HG03565 (cell line): ENCODE measurements around the gene MTCL1.

ENCODE experiments used
- ATAC-seq: cut with Tn5 transposase; IDR thresholded peaks from one replicate; pipeline ENCODE4 v1.9.1; 2021; ENCODE audit warnings: mild to moderate bottlenecking, moderate library complexity; ENCODE audit not compliant: unreplicated experiment

Gene MTCL1

DNA sequence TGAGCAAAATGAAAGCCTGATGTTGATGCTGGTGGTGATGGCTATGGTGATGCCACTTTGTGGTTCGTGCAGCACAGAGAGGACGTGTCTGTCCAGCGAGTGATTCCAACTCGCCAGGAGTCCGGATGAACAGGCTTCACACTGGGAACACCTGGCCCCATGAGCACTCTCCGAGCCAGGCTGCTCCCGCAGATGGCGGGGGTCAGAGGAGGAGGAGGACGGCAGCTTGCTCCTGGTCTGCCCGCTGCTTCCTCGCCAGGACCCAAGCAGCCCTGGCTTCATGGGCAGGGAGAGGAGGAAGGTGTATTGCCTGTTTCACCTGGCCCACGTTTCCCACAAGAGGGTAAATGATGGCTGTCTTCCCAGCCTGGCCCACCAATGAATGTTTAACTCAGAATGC is 121.6 kb downstream of the MTCL1 start:
- no peak for ATAC-seq

DNA sequence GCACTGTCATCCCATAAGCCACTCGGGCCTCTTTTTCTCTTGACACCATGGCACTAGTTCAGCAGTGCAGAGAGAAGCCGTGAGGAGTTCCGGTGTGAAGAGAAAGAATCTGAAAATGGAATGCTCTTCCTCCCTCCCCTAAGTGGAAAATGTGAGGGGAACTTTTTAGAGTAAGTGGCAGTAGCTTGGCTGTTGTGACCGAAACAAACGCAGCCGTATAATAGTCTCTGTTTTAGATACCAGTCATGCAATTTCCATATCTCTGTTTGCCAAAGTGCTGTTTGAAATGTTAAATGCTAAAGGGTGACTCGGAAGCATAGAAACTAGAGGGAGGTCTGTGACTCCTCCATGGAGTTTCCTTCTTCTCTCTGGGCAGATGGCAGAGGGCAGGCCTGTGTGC is 122.9 kb downstream of the MTCL1 start:
- ATAC-seq, result no peak

DNA sequence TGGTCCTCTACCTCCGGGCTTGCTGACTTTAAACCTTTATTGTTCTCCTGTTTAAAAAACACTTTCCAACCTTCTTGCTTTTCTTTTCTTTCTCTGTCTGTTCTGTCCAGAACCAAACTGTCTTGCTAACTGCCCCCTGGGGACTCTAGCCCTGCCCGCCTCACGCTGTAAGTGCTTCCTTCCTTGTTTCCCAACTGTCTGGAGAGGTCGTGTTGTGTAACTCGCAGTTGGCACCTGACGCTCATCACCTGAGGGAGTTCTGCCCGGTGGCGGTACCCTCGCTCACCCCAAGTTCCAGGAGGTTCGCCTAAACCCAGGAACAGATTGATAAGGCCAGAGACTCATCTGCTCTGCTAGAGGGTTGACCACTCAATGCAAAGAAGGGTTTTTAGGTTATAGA is 123.4 kb downstream of the MTCL1 start:
- ATAC-seq, result no peak

DNA sequence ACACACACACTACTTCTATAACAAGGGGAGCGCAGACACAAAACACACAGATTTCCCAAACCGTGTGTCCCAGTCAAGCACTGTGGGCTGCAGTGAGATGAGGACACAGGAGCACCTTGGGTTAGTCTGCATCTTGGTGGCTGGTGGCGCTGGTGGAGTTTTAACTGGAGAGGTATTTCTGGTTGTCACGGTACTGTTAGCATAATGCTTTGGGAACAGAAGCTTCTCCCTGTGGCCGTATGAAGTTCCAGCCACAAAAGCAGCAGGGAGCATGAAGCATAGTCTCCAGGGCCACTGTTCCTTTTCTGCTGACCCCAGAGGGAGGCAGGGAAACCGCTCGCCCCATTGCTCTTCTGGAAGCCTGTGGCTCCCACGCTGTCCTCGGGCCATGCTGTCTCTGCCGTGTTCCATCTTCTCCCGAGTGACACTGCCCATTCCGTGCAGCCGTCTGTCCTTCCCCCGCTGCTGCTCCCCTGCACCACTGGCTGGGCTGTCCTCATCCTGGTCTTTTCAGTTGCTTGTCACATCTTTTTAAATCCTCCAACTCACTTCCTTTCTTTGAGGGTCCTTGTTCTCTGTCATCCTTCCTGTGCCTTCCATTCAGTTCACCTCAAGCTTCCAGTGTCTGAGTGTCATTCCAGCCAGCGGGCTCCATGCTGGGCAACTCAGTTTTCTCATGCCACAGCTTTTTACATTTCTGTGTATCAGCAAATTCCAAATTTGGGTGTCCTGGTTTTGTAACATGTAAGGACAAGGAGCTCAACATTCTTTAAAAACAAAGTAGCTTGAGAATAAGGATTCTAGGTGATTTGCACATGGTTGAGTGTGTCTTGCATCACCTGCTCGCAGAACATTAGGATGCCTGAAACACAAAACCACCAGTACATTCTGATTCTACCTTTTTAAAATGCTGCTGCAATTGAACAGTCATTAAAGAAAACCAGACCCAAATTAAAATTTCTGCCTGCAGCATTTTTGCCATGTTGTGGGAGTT is 125.0 kb downstream of the MTCL1 start:
- no peak for ATAC-seq

GRCh38 chr18:8831112-8831511 is 125.8 kb downstream of the MTCL1 start:
- ATAC-seq, result no peak

DNA sequence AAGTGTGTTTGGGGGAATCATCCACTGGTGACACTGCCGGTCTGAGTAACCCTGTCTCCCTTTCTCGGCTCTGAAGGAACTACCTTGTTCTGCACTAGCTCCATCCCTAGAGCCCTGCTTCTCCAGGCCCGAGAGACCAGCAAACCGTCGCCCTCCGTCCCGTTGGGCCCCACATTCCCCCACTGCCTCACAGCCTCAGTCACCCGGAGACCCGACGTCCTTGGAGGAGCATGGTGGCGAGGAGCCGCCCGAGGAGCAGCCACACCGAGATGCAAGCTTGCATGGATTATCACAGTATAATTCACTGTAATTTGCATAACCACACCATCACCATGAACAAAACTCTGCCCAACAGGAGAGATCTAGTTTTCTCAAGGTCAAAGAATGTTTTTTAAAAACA is 126.2 kb downstream of the MTCL1 start:
- no peak for ATAC-seq

DNA sequence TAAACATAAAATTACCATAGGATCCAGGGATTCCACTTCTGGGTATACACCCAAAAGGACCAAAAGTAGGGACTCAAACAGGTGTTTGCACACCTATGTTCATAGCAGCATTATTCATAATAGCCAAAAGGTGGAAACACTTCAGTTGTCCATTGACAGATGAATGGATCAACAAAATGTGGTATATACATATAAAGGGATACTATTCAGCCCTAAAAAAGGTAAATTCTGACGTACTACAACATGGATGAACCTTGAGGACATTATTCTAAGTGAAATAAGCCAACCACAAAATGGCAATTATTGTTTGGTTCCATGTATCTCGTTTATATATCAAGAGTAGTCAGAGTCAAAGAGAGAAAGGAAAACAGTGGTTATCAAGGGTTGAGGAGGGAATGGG is 128.1 kb downstream of the MTCL1 start:
- ATAC-seq, result no peak

DNA sequence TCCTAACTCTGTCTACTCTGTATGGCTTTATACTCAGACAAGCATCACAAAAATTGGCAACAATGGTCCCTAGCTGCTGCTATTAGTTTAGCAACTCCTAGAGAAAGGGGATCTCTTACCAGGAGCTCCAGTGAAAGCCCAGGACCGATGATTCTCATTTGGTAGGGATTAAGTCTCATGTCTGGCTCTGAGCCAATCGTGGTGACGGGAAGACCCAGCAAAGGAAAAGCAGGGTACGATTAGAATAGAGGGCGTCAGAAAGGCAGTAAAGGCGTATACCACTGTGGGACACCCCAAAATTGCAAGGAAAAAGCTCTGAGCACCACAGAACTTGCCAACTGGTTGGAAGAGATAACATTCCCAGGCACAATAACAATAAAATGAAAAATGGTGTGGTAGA is 129.5 kb downstream of the MTCL1 start:
- no peak for ATAC-seq

DNA sequence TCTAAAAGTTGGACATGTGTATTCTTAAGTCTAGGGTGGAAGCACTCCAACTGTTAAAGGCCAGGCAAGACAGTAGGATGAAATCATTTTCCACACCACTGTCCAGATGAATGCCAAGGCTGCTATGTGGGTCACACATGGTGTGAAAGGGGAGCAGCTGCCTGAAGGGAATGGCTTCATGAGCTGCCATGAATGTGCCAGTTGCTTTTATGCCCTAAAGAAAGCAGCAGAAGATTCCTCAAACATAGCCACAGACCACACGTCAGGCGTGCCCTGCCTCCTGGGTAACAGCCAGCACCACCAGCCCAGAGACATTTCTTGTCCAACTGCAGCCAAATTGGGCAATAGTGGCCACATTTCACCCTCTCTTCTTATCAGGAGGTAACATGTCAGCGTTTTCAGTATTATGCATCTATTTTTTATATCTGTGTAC is 130.2 kb downstream of the MTCL1 start:
- ATAC-seq, result no peak

DNA sequence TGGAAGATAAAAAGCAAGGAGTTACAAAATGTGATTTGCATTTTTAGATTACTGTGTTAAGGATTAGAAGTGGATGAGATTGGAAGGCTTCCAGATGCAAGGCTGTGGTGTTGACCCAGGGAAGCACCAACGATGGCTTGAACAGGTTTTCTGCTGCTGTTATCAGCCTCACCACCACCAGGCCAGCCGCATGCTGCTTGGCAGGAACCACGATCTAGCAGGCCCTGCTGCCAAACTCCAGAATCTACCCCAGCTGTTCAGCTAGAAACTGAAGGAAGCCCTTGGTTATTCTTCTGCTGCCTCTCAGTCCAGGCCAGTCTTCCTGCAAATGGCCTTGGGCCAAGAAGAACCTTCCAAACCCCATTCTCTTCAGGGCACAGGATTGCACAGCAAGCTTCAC is 133.9 kb downstream of the MTCL1 start:
- no peak for ATAC-seq

DNA sequence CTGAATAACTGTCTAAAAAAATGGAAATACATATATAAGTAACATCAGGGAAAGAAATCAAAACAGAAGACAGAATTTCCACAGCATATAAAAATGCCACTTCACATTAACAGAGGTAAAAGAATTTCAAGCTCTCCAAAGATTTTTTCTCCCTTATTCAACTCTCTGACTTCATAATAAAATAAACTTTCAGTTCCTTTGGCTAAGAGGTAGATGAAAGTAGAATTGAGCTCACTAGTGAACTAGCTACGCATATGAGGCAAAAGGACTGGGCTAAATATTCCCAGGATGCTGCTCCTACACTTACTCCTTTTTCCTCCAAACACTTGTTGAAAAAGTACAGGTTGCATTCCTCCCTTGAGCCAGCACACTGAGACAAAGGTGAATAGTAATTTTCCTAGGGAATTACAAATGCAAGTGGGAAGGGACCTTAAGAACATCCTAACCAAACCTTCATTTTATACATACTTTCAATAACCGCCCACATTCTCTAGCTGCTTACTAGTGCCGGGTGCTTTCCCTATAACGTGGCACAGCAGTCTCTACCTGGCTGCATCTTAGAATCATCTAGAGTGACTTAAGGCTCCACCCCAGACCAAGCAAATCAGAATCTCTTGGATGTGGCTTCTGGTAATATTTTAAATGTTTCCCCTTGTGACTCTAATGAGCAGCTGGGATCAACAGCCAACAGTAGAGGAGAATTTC is 136.6 kb downstream of the MTCL1 start:
- ATAC-seq, result no peak

GRCh38 chr18:8842506-8842905 is 137.2 kb downstream of the MTCL1 start:
- ATAC-seq, result no peak

GRCh38 chr18:8843005-8843404 is 137.6 kb downstream of the MTCL1 start:
- no peak for ATAC-seq

GRCh38 chr18:8844721-8845148 is 139.4 kb downstream of the MTCL1 start:
- no peak for ATAC-seq

DNA sequence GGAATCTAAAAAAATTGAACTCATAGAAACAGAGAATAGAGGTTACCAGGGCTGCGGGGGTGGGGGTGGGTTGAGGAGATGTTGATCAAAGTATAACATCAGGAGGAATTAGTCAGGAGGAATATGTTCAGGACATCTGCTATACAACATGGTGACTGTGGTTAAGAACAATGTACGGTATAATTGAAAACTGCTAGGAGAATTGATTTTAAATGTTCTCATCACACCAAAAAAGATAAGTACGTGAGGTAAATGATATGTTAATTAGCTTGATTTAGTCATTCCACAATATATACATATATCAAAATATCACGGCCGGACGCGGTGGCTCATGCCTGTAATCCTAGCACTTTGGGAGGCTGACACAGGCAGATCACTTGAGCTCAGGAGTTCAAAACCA is 140.2 kb downstream of the MTCL1 start:
- no peak for ATAC-seq

GRCh38 chr18:8847066-8847755 is 141.9 kb downstream of the MTCL1 start:
- no peak for ATAC-seq

DNA sequence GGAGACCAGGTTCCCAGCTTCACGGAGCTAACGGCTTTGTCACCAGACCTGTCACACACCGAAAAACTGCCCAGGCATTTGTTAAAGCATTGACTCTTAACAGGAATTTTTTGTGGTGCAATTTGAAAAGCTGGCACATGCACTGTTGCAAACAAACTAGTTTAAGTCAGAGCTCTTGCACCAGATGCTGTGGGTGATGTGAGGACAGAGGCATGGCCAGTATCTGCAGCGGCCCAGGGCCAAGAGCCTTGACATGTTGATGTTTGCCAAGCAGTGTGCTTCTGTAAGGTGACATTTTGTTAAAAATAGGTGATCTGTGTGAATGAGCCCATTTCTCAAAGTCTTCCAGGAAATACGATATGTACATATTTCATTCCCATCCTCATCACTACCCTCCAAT is 142.5 kb downstream of the MTCL1 start:
- ATAC-seq, result no peak

DNA sequence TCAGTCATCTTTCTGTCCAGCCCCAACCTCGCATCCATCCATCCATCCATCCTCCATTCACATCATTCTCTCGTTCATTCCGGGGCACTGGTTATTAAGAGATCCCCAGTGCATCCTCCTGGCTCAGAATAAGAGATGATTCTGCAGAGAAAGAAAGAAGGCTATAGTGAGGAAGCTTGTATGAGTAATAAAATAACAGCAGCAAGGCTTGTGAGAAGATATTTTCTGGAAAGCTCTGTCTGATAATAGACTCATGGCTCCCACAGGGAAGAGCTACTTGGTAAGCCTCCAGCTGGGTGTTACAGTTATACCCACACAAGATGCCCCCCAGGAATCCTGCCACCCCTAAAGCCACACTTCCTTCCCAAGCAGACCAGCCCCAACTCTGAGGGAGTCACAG is 143.2 kb downstream of the MTCL1 start:
- no peak for ATAC-seq

GRCh38 chr18:8849696-8850095 is 144.3 kb downstream of the MTCL1 start:
- no peak for ATAC-seq

DNA sequence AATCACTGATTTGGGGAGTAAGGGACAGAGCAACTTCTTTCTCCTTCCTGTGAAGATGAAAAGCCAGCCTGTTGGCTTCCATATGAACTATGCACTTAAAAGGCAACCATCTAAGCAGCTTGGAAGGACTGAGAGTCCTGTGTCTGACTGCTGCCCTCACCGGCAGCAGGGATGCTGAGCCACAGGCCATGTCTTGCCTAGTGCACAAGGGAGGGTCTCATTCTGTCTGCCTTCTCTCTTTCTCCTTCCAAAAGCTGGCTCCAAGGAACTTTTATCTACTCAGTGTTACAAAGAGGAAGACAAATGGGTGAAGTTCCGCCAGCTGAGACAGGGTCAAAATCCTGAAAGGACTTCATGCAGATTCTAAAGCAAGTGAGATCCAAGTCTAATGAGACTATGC is 146.3 kb downstream of the MTCL1 start:
- no peak for ATAC-seq

DNA sequence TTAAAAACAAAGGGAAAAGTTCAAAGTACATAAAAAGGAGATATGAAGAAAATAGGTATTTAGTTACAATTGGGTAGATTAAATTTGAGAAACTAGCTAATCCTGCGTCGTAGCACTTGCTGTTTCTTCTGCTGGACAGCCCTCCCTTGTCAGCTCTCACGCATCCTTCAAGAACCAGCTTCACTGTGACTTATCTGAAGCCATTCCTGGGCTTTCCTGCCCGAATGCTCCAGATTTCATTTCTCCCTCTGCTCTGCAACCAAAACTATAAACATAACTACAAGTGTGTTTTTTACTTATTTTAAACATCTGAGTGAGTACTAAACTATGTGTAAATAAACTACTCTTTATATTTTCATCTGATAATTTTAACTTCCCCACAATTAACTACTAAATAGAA is 149.2 kb downstream of the MTCL1 start:
- no peak for ATAC-seq

DNA sequence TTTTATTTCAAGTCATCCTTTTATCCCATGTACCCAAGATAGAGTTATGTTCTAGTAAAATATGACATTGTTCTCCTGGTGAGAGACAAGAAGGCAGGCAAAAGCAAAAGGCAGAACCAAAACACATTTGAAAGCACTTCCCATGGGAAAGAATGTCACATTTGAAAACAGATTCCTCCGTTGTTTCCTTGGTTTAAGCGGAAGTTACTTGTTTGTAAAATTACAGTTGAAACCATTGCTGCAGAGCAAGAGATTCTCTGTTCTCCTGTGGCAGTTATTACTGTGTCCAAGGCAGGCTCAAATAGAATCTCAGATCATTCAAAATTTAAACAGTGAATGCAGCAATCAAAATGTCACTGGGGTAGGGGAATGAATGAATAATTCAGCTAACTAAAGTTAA is 149.6 kb downstream of the MTCL1 start:
- no peak for ATAC-seq
